Kasumi-1 (cell line): ENCODE results near the gene SRGAP2C.
A peak's percentile ranks its signal among the peaks of the same experiment; 100 is the strongest.
"Not testable (repeated sequence)": the region's sequence is repeated elsewhere in the genome, so short reads cannot be mapped to it uniquely, and the experiment has no call there.

Experiments
- DNase-seq, 2 experiments: peaks; one replicate each; lab custom pipeline; 2025; lab: John Stamatoyannopoulos, UW

Gene SRGAP2C

GRCh38 chr1:121184290-121185127 lies at the start of gene SRGAP2C, which contains the start of gene FAM72B:
Gene SRGAP2C (plus strand): TSS chr1:121184975. CDS start chr1:121187447, 2,472 bp downstream.
Gene FAM72B (minus strand): TSS chr1:121184340. CDS start chr1:121183489, 851 bp downstream.
- DNase-seq: peak; percentile 97 to 98

DNA sequence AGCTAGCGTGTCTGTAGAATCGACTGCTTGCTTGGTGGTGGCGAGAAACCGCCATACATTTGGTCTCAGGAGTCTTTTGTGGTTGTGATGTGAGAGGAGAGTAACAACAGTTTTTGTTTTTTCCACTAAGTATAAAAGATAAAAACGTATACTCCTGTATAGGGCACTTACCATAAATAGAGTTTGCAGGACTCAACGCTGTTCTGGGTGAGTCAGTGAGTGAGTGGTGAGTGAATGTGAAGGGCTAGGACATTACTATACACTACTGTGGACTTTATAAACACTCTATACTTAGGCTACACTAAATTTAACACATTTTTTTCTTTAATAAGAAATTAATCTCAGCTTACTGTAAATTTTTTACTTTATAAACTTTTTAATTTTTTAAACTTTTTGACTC lies 44.4 kb upstream of the SRGAP2C start:
- DNase-seq: not testable (repeated sequence)

- not testable (repeated sequence) for DNase-seq
Observed at GRCh38 chr1:121148489-121149190, 36.1 kb upstream of the SRGAP2C start.

DNA sequence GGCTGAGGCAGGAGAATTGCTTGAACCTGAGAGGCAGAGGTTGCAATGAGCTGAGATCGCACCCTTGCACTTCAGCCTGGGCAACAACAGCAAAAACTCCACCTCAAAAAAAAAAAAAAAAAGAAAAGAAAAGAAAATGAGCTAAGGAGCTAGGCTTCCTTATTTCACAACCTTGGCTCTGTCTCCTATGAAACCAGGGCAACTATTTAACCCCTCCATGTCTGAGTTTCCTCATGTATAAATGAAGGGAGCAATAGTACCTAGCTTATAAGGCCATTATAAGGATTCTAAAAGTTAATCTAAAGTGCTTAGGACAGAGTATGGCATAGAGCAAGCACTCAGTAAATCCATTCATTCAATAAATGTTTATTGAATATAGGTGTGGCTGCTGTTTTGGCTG lies 33.5 kb upstream of the SRGAP2C start:
- not testable (repeated sequence) for DNase-seq

- not testable (repeated sequence) for DNase-seq
Observed at GRCh38 chr1:121152788-121153187, 32.0 kb upstream of the SRGAP2C start.

DNA sequence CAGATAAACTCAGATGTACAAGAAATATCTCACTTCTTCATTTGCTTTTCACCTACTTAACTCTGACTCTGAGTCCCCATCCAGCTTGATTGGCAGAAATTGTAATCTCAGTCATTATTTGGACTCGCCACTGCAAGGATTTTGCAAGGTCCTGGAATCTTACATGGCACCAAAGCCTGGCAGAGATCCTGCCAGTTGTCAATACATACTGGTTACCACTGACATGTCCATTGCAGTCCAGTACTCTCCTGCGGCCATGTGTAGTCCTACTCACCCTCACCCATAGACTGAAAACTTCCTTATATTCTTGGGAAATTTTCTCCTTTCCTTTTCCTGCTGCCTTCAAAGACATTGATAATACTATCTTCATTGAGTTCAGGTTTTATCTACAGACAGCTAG lies 30.0 kb upstream of the SRGAP2C start:
- not testable (repeated sequence) for DNase-seq

- DNase-seq: peak; percentile 23
Observed at GRCh38 chr1:121155671-121156358, 29.0 kb upstream of the SRGAP2C start.

GRCh38 chr1:121156958-121157603 lies 27.7 kb upstream of the SRGAP2C start:
- not testable (repeated sequence) for DNase-seq

- not testable (repeated sequence) for DNase-seq
Observed at GRCh38 chr1:121157609-121158008, 27.2 kb upstream of the SRGAP2C start.

- DNase-seq: not testable (repeated sequence)
Observed at GRCh38 chr1:121160118-121160517, 24.7 kb upstream of the SRGAP2C start.

DNA sequence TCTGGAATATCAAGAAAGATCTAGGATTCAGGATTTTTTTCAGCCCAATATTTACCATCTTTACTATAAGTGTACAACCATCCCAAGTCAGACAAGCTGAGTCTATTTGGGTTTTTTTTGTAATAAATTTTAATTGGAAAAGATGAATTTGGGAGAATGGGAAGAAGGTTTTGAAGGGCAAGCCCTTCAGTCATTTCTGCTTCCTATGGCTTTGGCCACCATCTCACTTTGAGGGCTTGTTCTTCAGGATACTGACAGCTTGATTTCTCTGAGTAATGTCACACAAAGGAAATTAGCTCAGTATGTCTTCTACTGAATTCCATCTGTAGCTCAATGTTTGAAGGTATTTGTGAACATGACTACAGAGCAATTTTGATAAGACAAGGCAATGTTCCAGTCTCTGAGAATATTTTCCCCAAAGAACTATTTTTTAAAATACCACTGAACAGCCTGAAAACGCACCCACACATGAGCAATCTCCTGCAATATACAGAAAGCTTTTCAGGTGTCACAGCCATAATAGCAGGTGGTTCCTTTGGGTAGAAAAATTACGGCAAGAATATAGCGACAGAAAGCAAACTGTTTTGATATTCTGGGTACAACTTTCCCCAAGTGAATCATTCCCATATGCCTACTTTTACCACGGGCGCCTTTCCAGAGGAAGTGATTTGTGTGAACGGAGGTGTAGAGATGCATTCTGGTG lies 23.4 kb upstream of the SRGAP2C start:
- DNase-seq: not testable (repeated sequence)

- peak in 1 of 2 experiments; percentile 15 for DNase-seq
Observed at GRCh38 chr1:121163850-121164757, 20.7 kb upstream of the SRGAP2C start.

- not testable (repeated sequence) for DNase-seq
Observed at GRCh38 chr1:121165296-121165695, 19.5 kb upstream of the SRGAP2C start.

- not testable (repeated sequence) for DNase-seq
Observed at GRCh38 chr1:121167225-121167738, 17.5 kb upstream of the SRGAP2C start.

DNA sequence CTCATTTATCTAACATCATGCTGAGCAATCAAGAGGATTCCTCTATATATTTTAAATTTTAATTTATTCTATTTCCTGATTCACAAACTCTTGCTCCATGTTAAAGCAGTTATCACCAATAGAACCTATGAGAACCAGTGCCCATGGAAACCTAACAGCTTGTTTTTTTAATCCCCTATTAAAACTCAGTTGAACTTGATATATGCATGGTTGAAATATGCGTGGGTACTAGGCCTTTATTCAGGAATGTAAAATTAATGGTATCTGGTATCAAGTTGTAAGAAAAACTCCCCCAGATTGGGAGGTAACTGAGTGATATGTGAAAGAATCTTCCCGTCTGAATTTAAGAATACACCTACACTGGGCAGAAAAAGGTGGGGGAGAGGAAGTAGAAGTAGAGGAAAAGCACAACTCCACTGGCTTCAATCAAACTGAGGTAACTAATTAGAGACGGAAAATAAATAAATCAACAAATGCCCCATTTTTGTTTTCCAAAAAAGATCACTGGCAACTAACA lies 16.6 kb upstream of the SRGAP2C start:
- not testable (repeated sequence) for DNase-seq

- not testable (repeated sequence) for DNase-seq
Observed at GRCh38 chr1:121176649-121177048, 8.1 kb upstream of the SRGAP2C start.

GRCh38 chr1:121178197-121178596 lies 6.6 kb upstream of the SRGAP2C start:
- not testable (repeated sequence) for DNase-seq

- not testable (repeated sequence) for DNase-seq
Observed at GRCh38 chr1:121183867-121184266, 908 bp upstream of the SRGAP2C start.

DNA sequence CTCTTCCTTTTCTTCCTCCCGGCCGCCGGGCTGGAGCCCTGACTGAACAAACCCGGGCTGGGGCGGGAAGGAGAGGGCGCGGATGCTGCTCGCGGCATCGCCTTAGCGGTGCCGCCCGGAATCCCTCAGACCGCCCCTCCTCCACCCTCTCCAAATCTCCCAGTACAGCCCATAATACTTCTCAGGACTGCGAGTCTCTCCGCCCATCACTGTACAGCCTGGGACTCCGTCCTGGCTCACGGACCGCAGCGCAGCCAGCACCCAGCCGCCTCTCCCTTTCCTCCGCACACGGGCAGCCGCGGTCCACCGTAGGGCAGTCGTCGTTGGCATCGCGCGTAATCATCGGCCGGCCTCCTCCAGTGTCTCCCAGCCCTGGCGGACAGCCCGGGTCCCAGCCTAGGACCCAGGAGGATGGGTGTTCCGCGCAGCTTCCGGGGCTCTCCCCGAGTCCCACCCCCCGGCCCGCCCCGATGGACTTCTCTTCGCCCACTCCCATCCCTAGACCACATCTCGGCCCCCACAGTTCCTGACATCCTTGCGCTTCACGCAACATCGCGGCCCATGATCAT lies 449 bp downstream of the SRGAP2C start:
- DNase-seq: not testable (repeated sequence)
